Ishikawa (cell line): ENCODE results near the gene STMN3.

Experiments
- CEBPB ChIP-seq: IDR thresholded peaks from 2 replicates; pipeline ENCODE4 v1.6.1; 2012
- CREB1 ChIP-seq: IDR thresholded peaks from 2 replicates; pipeline ENCODE4 v1.6.1; 2012; ENCODE audit warnings: low read depth
- EP300 ChIP-seq: IDR thresholded peaks from 2 replicates; pipeline ENCODE4 v1.6.1; 2012; ENCODE audit warnings: borderline replicate concordance
- FOXM1 ChIP-seq: IDR thresholded peaks from 2 replicates; pipeline ENCODE4 v1.6.1; 2012; ENCODE audit warnings: low read depth, borderline replicate concordance
- RAD21 ChIP-seq: IDR thresholded peaks from 2 replicates; pipeline ENCODE4 v1.6.1; 2012; ENCODE audit warnings: low read depth
- TEAD4 ChIP-seq: IDR thresholded peaks from 2 replicates; pipeline ENCODE4 v1.6.1; 2012
- USF1 ChIP-seq: IDR thresholded peaks from 2 replicates; pipeline ENCODE4 v1.6.1; 2012
- TF ChIP-seq, protein P1 (sequence below): IDR thresholded peaks from 2 replicates; pipeline ENCODE4 v1.6.1; 2012; ENCODE audit warnings: low read depth, mild to moderate bottlenecking
- TF ChIP-seq, protein P2 (sequence below): IDR thresholded peaks from 2 replicates; pipeline ENCODE4 v1.6.1; 2012

DNA sequence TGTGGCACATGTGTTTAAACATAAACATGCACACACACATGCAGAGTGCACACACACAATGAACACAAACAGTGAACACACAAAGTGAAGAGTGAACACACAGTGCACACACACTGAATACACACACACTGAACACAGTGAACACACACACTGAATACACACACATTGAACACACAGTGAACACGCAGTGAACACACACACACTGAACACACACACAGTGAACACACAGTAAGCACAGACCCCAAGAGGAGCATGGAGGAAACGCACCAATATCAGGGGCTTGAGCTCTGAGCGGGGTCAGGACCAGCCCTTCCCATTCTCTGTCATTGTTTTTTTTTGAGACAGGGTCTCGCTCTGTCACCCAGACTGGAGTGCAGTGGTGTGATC is 62.1 kb downstream of the STMN3 start:
- TF ChIP-seq, protein P1, sequence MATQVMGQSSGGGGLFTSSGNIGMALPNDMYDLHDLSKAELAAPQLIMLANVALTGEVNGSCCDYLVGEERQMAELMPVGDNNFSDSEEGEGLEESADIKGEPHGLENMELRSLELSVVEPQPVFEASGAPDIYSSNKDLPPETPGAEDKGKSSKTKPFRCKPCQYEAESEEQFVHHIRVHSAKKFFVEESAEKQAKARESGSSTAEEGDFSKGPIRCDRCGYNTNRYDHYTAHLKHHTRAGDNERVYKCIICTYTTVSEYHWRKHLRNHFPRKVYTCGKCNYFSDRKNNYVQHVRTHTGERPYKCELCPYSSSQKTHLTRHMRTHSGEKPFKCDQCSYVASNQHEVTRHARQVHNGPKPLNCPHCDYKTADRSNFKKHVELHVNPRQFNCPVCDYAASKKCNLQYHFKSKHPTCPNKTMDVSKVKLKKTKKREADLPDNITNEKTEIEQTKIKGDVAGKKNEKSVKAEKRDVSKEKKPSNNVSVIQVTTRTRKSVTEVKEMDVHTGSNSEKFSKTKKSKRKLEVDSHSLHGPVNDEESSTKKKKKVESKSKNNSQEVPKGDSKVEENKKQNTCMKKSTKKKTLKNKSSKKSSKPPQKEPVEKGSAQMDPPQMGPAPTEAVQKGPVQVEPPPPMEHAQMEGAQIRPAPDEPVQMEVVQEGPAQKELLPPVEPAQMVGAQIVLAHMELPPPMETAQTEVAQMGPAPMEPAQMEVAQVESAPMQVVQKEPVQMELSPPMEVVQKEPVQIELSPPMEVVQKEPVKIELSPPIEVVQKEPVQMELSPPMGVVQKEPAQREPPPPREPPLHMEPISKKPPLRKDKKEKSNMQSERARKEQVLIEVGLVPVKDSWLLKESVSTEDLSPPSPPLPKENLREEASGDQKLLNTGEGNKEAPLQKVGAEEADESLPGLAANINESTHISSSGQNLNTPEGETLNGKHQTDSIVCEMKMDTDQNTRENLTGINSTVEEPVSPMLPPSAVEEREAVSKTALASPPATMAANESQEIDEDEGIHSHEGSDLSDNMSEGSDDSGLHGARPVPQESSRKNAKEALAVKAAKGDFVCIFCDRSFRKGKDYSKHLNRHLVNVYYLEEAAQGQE, result no peak
- no peak for TF ChIP-seq FOXM1
- TF ChIP-seq TEAD4, result no peak
- TF ChIP-seq RAD21, result no peak
- TF ChIP-seq CEBPB, result no peak
- no peak for TF ChIP-seq CREB1
- no peak for TF ChIP-seq EP300
- TF ChIP-seq, protein P2, sequence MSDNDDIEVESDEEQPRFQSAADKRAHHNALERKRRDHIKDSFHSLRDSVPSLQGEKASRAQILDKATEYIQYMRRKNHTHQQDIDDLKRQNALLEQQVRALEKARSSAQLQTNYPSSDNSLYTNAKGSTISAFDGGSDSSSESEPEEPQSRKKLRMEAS, result no peak
- no peak for TF ChIP-seq USF1
